Spinal cord (tissue), 10 donors: ENCODE results near the gene SLC37A3. TPM values are rescaled to one million over a fixed set of nuclear protein-coding genes. Genes with fewer than 3 reads are reported as not detected.

ENCODE experiments used
- DNase-seq, 6 donors: peaks; one replicate each; pipeline versions ENCODE4 v3.0.0 to v3.0.0-alpha.2; 2013 to 2015; ENCODE audit warnings: low spot score in 6 of 6, low read depth in 4 of 6
- H3K27ac ChIP-seq: one replicate; pipeline ENCODE4 v1.5.1; 2013; ENCODE audit warnings: low read depth, low read length, control low read depth
- H3K27me3 ChIP-seq: one replicate; pipeline ENCODE4 v1.6.1; 2013; ENCODE audit warnings: low read length; ENCODE audit not compliant: control insufficient read depth, insufficient read depth
- H3K36me3 ChIP-seq: one replicate; pipeline ENCODE4 v1.6.1; 2013; ENCODE audit warnings: low read length; ENCODE audit not compliant: control insufficient read depth, insufficient read depth
- H3K4me1 ChIP-seq: one replicate; pipeline ENCODE4 v1.6.1; 2013; ENCODE audit warnings: low read length; ENCODE audit not compliant: control insufficient read depth, insufficient read depth
- H3K4me3 ChIP-seq: one replicate; pipeline ENCODE4 v1.5.1; 2013; ENCODE audit warnings: low read depth, low read length, control low read depth
- H3K9me3 ChIP-seq: one replicate; pipeline ENCODE4 v1.6.1; 2013; ENCODE audit warnings: low read length; ENCODE audit not compliant: control insufficient read depth, insufficient read depth
- WGBS: methylation state at CpG from one replicate; pipeline ENCODE4 v1.1.5; 2013; ENCODE audit warnings: missing lambda C conversion rate; ENCODE audit not compliant: insufficient coverage; 5-methylcytosine and 5-hydroxymethylcytosine counted together
- polyA plus RNA-seq, 2 donors: library from polyadenylated mRNA; unstranded; fragments of 120-200 nt; gene quantifications; one replicate each; pipeline ENCODE4 v1.2.1, GENCODE V29; 2013; ENCODE audit not compliant: insufficient read length in 2 of 2
- total RNA-seq, 2 donors: library from RNA; depleted of rRNA in 1 of 2; stranded (reverse); fragments of 120-200 nt in 1 of 2; fragments of >200 nt in 1 of 2; gene quantifications; one replicate each; pipeline versions ENCODE4 v1.2.3 to v1.2.4, GENCODE V29; 2013 to 2014
- donor health status: healthy.

SLC37A3 gene
- total and polyA plus RNA-seq, 4 donors = 43.7 to 75.9 (median 51.2) TPM

DNA sequence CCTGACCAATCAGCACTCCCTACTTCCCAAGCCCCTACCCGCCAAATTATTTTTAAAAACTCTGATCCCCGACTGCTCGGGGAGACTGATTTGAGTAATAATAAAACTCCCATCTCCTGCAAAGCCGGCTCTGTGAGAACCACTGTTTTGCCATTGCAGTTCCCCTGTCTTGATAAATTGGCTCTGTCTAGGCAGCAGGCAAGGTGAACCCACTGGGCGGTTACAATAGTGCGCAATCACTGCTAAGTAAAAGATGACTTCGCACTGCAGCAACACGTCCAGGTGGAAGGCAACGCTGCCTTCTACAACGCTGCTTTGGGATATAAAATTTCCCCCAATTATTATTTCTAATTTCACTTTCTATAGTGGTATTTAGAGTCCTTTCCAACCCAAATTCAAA lies 8.9 kb downstream of the SLC37A3 start:
- Histone ChIP-seq H3K4me1 (no peaks in the 10 kb centered on the region), H3K4me3 (no peak overlapping the region), H3K9me3 (no peaks in the 10 kb centered on the region), H3K27me3 (no peaks in the 10 kb centered on the region), H3K27ac (no peak overlapping the region), H3K36me3 (peaks cover 4% of the 10 kb centered on the region)
- DNase-seq = no peak
- WGBS = 71% methylated on average over 8 of the region's 10 CpGs

DNA sequence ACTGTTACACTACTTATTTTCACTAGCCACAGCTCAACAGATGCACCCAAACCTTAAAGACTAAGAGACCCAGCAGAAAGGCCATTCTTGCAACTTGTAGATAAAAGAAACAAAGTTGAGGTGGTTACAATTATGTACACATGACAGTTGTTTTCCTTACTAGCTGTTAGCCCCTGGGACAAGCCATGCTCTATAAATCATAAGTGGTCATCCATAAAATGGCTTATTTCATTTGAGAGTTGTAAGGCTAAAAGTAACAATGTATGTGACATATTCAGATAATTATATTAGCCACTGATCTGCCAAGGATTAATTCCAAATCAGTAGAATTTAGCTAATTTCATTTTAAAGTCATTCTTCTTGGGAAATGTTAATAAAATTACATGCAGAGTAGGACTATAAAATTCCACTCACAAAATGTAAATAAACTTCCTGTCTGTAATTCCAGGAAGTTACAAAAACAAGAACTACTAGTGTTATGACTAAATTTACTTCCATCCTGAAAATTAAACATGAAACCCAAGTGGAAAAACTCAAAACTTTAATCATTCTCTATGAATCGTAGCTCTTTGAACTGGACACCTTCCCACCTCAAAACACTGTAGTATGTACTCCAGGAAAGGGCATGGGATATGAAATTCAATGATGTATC lies 13.3 kb downstream of the SLC37A3 start:
- H3K4me3 ChIP-seq = no peak overlapping the region
- H3K4me1 ChIP-seq = no peaks in the 10 kb centered on the region
- no peak overlapping the region for H3K27ac ChIP-seq
- H3K27me3 ChIP-seq = no peaks in the 10 kb centered on the region
- H3K9me3 ChIP-seq = no peaks in the 10 kb centered on the region
- peaks cover 18% of the 10 kb centered on the region for H3K36me3 ChIP-seq
- no peak for DNase-seq
- no CpG with 5 or more reads among the region's 1 CpG for WGBS

DNA sequence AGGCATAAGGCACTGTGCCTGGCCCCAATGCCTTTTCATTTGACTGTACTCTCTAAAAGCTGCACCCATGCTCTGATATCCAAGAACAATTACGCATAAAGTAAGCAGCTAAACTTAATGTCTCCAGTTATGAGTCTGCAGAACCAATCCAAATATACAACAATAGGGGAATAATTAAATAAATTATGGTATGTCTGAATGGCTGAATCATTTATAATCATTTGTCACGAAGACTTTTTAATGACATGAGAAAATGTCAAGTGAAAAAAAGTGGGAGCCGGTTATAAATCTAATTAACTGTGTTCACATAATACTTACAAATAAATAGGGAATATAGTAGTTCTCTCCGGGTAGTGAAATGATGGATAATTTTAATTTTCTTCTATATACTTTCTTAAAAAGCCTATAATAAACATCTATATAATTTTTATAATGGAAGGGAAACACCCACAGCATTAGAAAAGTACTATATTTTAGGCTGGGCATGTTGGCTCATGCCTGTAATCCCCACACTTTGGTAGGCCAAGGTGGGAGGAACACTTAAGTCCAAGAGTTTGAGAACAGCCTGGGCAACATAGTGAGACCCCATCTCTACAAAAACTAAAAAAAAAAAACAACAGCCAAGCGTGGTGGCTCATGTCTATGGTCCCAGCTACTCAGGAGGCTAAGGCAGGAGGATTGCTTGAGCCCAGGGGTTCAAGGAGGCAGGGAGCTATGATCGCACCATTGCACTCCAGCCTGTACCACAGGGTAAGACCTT lies 14.2 kb downstream of the SLC37A3 start:
- H3K4me3 ChIP-seq = no peak overlapping the region

DNA sequence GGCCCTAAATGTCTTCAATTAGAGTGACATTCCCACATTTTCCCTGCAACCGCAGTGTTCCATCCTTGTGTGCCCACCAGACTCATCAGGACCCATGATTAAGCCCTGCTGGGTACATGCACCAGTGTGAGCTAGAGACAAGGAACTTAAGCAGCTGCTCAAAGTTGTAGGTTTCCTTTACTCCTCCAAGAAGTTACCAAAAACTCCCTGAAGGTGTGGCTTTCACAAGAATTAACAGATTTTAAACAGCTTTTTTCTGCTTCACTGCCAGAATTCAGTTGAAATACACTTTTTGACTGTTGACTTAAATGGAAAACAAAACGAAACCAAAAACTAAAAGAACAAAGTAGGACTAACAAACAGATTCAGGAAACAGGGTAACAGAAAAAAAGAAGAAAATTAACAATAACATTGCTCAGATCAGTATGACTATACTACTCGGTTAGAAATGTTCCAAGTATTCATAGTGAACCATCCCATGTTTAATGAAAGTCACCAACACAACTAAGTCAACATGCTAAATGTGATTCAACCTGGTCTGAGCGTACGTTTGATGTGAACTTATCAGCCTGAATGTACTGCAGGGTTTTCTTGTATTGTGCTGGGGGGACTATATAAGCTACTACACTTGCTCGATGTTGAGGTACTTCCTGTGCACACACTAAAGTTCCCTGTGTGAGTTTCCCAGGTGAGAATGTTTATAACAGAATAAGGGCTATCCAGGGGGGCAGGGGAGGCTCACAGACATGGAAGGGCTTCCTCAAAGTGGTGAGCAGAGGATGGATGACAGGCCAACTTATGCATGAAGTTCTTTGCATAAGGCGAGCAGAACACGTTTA lies 22.2 kb downstream of the SLC37A3 start:
- H3K27me3 ChIP-seq = no peaks in the 10 kb centered on the region
- WGBS = 87% methylated on average over 3 of the region's 8 CpGs
- peaks cover 39% of the 10 kb centered on the region for H3K36me3 ChIP-seq
- no peak overlapping the region for H3K27ac ChIP-seq
- no peak overlapping the region for H3K4me3 ChIP-seq
- no peak for DNase-seq
- H3K4me1 ChIP-seq = no peaks in the 10 kb centered on the region
- no peaks in the 10 kb centered on the region for H3K9me3 ChIP-seq

More for the DNA sequence above, 14.2 kb downstream of the SLC37A3 start:
- no peaks in the 10 kb centered on the region for H3K27me3 ChIP-seq
- H3K27ac ChIP-seq = no peak overlapping the region
- no peaks in the 10 kb centered on the region for H3K4me1 ChIP-seq
- peaks cover 26% of the 10 kb centered on the region for H3K36me3 ChIP-seq
- DNase-seq = no peak
- WGBS = 88% methylated on average over 1 of the region's 6 CpGs
- H3K9me3 ChIP-seq = no peaks in the 10 kb centered on the region

DNA sequence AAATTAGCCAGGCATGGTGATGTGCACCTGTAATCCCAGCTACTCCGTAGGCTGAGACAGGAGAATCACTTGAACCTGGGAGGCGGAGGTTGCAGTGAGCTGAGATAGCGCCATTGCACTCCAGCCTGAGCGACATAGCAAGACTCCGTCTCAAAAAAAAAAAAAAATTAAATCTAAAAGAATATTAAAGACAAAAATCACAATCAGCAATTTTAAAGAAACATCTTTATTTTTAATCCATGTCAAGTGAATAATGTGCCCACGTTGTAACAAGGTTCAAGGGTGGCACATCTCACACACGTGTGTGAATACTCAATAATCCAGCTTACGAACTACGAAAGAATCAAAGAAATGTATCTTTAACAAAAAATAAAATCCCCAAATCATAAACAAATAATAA lies 23.0 kb downstream of the SLC37A3 start:
- Histone ChIP-seq H3K9me3 (no peaks in the 10 kb centered on the region), H3K27ac (no peak overlapping the region), H3K27me3 (no peaks in the 10 kb centered on the region), H3K4me1 (no peaks in the 10 kb centered on the region), H3K4me3 (no peak overlapping the region), H3K36me3 (peaks cover 33% of the 10 kb centered on the region)
- 93% methylated on average over 5 of the region's 9 CpGs for WGBS
- DNase-seq = no peak

DNA sequence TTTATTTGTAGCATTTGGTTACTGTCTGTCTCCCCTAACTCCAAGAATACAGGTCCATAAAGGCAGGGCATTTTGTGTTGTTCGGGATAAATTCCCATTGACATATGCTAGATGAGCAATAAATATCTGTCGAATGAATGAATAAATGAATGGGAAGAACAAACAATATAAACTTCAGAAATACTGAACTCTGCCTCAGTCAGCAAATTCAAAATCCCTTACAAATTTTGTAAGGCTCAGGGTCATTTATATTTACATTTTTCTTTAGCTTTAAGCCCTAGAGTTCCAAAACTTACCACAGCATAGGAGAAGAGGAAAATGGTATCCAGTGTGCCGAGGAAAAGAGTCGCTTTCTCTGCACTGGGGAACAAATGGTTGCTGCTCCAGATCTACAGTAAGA lies 29.0 kb downstream of the SLC37A3 start:
- no peaks in the 10 kb centered on the region for H3K27me3 ChIP-seq
- DNase-seq = no peak
- no peak overlapping the region for H3K4me3 ChIP-seq
- H3K9me3 ChIP-seq = no peaks in the 10 kb centered on the region
- no CpG with 5 or more reads among the region's 4 CpGs for WGBS
- H3K36me3 ChIP-seq = peaks cover 33% of the 10 kb centered on the region
- H3K4me1 ChIP-seq = no peaks in the 10 kb centered on the region
- H3K27ac ChIP-seq = no peak overlapping the region

DNA sequence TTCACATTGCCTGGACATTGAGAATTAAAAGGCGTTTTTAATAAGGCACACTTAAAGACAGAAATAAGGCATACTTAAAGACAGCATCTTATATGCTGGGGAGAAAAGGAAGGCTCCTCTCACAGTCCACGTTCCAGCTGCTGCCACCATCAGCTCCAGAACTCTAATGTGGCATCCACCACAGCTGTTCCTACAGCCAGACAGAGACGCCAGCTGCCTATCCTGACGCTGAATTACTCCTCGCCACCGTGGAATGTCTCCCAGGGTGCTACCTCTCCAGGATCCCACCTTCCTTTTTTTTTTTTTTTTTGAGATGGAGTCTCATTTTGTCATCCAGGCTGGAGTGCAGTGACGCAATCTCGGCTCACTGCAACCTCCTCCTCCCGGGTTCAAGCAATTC lies 30.8 kb downstream of the SLC37A3 start:
- Histone ChIP-seq H3K4me3 (no peak overlapping the region), H3K27ac (no peak overlapping the region), H3K36me3 (peaks cover 31% of the 10 kb centered on the region), H3K27me3 (no peaks in the 10 kb centered on the region), H3K9me3 (no peaks in the 10 kb centered on the region), H3K4me1 (no peaks in the 10 kb centered on the region)
- 66% methylated on average over 2 of the region's 9 CpGs for WGBS
- DNase-seq = no peak

DNA sequence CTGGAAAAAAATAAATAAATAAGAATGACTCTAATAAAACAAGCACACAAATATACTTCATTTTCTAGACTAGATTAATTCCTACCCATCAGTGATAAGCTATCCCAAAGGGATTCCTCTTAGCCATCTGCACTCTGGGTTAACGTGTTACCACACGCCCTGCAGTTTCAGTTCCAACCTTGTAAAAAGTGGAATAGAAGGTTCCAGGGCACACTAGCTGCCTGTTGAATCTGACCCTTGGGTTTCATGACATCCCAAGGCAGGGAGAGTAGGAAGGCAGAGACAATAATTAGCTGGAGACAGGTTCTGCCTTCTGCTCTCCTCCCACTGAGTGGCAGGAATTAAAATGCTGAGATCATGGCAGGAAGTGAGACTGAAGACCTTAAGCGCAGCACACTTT lies 33.5 kb downstream of the SLC37A3 start:
- Histone ChIP-seq H3K9me3 (no peaks in the 10 kb centered on the region), H3K4me1 (no peaks in the 10 kb centered on the region), H3K36me3 (peaks cover 37% of the 10 kb centered on the region), H3K27ac (no peak overlapping the region), H3K27me3 (no peaks in the 10 kb centered on the region), H3K4me3 (no peak overlapping the region)
- WGBS = 100% methylated on average over 1 of the region's 3 CpGs
- DNase-seq = no peak

DNA sequence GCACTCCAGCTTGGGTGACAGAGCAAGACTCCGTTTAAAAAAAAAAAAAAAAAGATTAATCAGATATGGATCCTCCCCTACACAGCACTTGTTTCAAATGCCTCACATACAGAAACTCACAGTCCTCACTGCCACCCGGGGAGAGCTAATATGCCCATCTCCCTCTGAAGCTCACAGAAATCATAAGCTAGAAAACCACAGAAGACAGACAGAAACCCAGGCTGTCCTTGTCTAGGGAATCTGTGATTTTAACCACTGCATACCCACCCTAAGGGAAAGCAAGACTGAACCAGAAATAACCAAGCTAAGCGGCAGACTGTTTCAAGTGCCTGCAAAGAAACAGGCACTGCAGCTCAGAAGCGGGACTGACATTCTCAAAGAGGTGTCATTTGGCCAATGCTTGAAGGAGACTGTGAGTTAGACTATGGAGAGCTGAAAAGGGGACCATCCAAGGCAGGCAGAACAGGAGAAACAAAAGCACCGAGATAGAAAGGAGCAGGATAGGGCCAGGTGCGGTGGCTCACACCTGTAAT lies 37.6 kb downstream of the SLC37A3 start:
- Histone ChIP-seq H3K27ac (no peak overlapping the region), H3K4me3 (no peak overlapping the region), H3K27me3 (no peaks in the 10 kb centered on the region), H3K9me3 (no peaks in the 10 kb centered on the region), H3K4me1 (no peaks in the 10 kb centered on the region), H3K36me3 (peaks cover 30% of the 10 kb centered on the region)
- WGBS = 97% methylated on average over 3 of the region's 6 CpGs
- DNase-seq = no peak
